ENCODE results near the gene JPH4.

JPH4 gene

DNA sequence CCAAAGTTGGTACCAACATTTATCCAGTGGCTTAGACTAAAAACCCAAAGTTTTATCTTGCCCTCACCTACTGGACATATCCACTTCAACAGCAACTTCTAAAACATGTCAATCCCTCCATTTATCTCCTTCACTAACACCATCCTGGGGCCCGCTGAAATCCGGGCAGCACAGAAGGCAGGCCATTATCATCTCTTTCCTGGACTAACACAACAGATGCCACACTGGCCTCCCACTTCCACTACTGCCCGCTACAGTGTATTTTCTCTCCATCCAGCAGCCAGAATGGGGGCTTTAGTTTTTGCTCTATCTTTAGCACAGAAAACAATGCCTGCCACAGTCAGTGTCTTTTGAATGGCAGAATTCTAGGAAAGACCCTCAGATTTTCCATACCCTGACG lies 42.6 kb downstream of the JPH4 start:
- no peaks in the 10 kb centered on the region for H3K4me1 Mint-ChIP-seq
- no peaks in the 10 kb centered on the region for H3K27me3 Mint-ChIP-seq
- peaks cover 2% of the 10 kb centered on the region for H3K36me3 Mint-ChIP-seq
- DNase-seq (ENCODE audit: low spot score in 2 of 2) (no peak), ATAC-seq (ENCODE audit: low read depth) (no peak)
- no peak overlapping the region for H3K4me3 Mint-ChIP-seq
- H3K27ac Mint-ChIP-seq = no peak overlapping the region
- H3K9me3 Mint-ChIP-seq = no peaks in the 10 kb centered on the region

DNA sequence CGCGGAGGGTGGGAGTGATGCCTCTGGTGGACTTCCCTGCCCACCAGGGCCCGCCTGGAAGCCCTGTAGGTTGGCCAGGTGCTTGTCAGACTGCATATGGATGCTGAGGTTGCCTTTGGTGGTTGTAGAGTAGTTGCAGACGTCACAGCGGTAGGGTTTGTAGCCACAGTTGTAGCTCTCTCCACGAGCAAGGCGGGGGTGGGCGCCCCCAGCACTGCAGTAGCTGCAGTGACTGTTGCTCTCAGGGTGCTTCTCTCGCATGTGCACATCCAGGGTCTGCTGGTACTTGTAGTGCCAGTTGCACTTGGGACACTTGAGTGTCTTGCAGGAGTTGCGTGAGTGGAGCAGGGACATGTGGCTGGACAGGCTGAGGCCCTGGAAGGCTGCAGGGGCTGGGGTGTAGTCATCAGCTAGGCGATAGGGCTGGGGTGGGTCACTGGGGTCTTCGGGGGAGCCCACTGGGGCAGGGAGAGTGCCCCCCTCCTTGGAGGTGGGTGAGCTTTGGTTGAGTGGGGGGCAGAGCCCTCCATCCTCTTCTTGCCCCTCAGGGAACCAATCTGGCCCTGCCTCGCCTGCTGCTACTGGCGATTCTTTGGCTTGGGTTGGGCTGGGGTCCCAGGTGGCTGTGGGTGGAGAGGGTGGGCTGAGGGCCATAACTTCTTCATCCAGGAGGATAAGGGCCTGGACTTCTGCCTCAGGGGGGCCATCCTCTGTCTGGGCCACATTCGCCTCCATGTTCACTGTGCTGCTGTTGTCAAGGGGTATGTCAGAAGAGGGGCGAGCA lies 44.7 kb downstream of the JPH4 start:
- H3K4me3 Mint-ChIP-seq = no peak overlapping the region
- H3K36me3 Mint-ChIP-seq = peaks cover 2% of the 10 kb centered on the region
- no peaks in the 10 kb centered on the region for H3K4me1 Mint-ChIP-seq
- ATAC-seq (ENCODE audit: low read depth) = no peak
- no peak for DNase-seq (ENCODE audit: low spot score in 2 of 2)
- H3K9me3 Mint-ChIP-seq = no peaks in the 10 kb centered on the region
- H3K27ac Mint-ChIP-seq = no peak overlapping the region
- no peaks in the 10 kb centered on the region for H3K27me3 Mint-ChIP-seq

DNA sequence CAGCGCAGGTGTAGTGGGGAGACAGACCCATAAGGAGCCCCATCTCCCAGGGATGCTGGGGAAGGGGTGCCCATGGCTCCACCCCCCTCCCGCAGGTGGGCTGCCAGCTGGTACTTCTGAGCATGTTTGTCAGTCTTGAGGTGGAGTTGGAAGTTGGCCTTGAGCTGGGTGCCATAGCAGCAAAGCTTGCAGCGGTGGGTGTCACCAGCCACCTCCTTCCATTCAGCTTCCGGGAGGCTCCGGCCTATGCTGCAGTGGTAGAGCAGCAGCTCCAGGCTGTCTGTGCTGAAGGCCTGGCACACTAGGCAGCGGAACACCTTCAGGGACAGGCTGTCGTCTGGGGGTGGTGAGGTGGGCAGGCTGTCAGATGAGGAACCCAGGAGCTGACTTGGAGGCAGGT lies 45.9 kb downstream of the JPH4 start:
- Mint-ChIP-seq H3K36me3 (peaks cover 2% of the 10 kb centered on the region), H3K27ac (no peak overlapping the region), H3K9me3 (no peaks in the 10 kb centered on the region), H3K4me3 (no peak overlapping the region), H3K27me3 (no peaks in the 10 kb centered on the region), H3K4me1 (no peaks in the 10 kb centered on the region)
- ATAC-seq (ENCODE audit: low read depth) (no peak), DNase-seq (ENCODE audit: low spot score in 2 of 2) (no peak)

DNA sequence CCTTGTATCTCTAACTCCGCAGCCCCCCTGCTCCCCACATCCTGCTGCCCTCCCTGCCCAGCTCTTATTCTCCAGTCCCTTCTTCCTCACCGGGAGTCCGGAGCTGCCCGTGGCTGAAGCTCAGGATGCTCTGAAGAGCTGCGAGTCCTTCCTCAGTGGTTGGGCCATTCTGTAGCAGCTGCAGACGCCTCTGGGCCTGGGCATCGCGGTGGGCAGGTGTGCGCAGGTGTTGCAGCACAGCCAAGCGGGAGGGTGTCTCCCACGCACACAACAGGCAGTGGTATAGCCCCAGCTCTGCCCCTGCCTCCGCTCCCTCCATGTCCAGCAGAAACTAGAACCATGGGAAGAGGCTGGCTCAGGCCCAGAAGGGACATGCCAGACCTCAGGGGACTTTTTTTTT lies 47.2 kb downstream of the JPH4 start:
- Mint-ChIP-seq H3K9me3 (no peaks in the 10 kb centered on the region), H3K4me1 (peaks cover 2% of the 10 kb centered on the region), H3K36me3 (peaks cover 2% of the 10 kb centered on the region), H3K27ac (no peak overlapping the region), H3K4me3 (no peak overlapping the region), H3K27me3 (no peaks in the 10 kb centered on the region)
- ATAC-seq (ENCODE audit: low read depth) = no peak
- no peak for DNase-seq (ENCODE audit: low spot score in 2 of 2)

DNA sequence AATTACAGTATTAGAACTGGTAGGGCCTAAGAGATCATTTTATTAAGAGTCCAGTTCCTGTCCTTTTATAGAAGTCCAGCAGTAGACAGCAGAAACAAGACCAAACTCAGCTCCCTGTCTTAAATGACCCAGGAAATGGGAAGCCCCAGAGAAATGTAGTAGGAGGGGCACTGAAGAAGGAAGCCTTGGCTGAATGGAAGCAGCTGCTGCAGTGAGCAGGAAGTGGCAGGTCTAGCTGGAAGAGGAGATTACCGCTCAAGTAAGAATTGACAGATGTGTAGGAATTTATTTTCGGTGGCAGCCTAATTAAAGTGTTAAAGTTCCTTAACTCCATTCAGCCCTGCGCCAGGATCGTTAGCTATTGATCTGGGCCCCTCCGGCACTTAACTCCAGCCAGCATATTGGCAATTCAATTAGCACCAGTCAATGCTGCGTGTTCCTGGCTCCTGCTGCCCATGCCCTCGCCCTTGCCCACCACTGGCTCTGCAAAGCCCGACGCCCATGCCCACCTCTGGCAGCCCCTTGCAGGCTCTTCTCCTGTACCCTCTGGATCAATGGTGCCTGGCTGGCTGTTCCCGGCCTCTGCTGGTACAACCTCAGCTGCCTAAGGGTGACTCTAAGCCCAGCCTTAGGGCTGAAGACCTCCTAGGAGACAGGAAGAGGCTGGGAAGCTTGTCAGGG lies 48.1 kb downstream of the JPH4 start:
- Mint-ChIP-seq H3K4me3 (no peak overlapping the region), H3K4me1 (peaks cover 2% of the 10 kb centered on the region), H3K9me3 (no peaks in the 10 kb centered on the region), H3K36me3 (no peaks in the 10 kb centered on the region), H3K27ac (no peak overlapping the region), H3K27me3 (no peaks in the 10 kb centered on the region)
- no peak for ATAC-seq (ENCODE audit: low read depth)
- DNase-seq (ENCODE audit: low spot score in 2 of 2) = no peak

DNA sequence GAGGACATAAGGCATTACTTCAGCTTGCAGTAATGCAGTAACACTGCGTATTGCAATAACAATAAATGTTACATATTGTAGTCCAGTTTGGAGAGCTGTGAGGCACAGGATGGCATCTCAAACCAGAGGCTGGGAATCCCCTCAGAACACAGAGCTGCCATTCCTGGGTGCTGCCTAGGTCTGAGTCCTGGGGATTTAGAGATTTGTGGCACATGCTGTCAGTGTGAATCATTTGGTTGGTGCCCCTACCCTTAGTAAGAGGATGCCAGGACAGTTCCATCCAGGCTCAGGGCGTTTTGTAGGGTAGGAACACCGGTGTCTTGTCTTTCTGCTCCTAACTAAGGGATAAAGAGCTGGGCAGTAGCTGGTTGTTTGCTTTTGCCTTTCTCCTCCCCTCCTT lies 49.6 kb downstream of the JPH4 start:
- Mint-ChIP-seq H3K9me3 (no peaks in the 10 kb centered on the region), H3K4me1 (peaks cover 2% of the 10 kb centered on the region), H3K36me3 (no peaks in the 10 kb centered on the region), H3K4me3 (no peak overlapping the region), H3K27ac (no peak overlapping the region), H3K27me3 (no peaks in the 10 kb centered on the region)
- DNase-seq (ENCODE audit: low spot score in 2 of 2) = no peak
- ATAC-seq (ENCODE audit: low read depth) = no peak

DNA sequence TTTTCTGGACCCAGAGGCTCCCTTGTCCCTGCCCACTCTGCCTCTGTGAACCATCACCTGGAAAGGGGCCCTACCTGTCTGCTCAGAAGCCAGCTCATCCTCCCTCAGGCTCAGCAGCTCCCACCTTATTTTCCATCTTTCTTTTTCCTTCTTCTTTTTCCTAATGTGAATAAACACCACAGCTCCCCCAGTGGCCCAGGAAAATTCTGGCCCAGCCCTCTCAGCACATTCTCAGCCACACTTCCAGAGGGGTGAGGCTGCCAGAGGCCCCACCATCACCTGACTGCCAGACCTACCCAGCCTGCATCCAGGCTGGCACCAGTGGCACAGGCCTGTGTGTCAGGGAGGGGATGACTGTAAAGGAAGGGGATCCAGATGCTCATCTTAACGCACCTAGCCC lies 50.0 kb downstream of the JPH4 start:
- Mint-ChIP-seq H3K27ac (no peak overlapping the region), H3K4me3 (no peak overlapping the region), H3K9me3 (no peaks in the 10 kb centered on the region)

DNA sequence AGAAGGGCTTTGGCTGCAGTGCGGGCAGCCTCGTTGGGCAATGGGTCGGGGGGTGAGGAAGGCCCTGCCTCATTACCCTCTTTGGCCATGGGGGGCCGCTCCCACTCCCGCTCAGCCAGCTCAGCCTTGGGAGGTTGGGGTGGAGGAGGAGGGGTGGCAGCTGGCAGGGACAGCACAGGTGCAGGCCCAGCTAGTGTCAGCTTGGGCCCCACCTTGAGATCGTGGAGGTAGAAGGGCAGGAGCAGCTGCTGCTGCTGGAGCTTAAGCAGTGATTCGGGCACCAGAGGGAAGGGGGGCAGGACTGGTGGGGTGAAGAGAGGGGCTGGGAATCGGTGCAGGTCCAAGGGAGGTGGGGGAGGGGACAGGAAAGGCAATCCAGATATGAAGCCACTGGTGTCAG lies 53.0 kb downstream of the JPH4 start:
- H3K27ac Mint-ChIP-seq = no peak overlapping the region
- no peaks in the 10 kb centered on the region for H3K9me3 Mint-ChIP-seq
- H3K4me3 Mint-ChIP-seq = no peak overlapping the region
- ATAC-seq (ENCODE audit: low read depth) = no peak
- peaks cover 3% of the 10 kb centered on the region for H3K36me3 Mint-ChIP-seq
- no peaks in the 10 kb centered on the region for H3K27me3 Mint-ChIP-seq
- H3K4me1 Mint-ChIP-seq = peaks cover 2% of the 10 kb centered on the region
- no peak for DNase-seq (ENCODE audit: low spot score in 2 of 2)

More for the DNA sequence above, 50.0 kb downstream of the JPH4 start:
- DNase-seq (ENCODE audit: low spot score in 2 of 2) (no peak), ATAC-seq (ENCODE audit: low read depth) (no peak)
- Mint-ChIP-seq H3K36me3 (no peaks in the 10 kb centered on the region), H3K27me3 (no peaks in the 10 kb centered on the region), H3K4me1 (peaks cover 2% of the 10 kb centered on the region)

DNA sequence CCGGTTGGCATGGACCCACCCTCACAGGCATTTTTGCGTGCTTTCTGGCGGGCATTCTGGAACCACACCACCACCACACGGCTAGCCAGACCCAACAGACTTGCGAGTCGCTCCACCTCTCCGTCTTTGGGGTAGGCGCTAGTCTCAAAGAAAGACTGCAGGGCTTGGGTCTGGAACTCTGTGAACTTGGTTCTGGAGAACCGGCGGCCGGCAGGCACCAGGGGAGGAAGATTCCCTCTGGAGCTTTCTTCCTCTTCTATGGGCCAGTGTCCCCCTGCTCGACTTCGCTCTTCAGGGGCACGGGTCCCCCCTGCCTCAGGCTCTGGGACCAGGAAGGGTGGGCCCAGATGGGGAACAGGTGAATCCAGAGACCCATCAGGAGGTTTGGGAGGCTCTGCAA lies 53.6 kb downstream of the JPH4 start:
- H3K27me3 Mint-ChIP-seq = no peaks in the 10 kb centered on the region
- H3K9me3 Mint-ChIP-seq = no peaks in the 10 kb centered on the region
- peaks cover 2% of the 10 kb centered on the region for H3K4me1 Mint-ChIP-seq
- H3K27ac Mint-ChIP-seq = no peak overlapping the region
- H3K4me3 Mint-ChIP-seq = no peak overlapping the region
- ATAC-seq (ENCODE audit: low read depth) (no peak), DNase-seq (ENCODE audit: low spot score in 2 of 2) (no peak)
- peaks cover 3% of the 10 kb centered on the region for H3K36me3 Mint-ChIP-seq

DNA sequence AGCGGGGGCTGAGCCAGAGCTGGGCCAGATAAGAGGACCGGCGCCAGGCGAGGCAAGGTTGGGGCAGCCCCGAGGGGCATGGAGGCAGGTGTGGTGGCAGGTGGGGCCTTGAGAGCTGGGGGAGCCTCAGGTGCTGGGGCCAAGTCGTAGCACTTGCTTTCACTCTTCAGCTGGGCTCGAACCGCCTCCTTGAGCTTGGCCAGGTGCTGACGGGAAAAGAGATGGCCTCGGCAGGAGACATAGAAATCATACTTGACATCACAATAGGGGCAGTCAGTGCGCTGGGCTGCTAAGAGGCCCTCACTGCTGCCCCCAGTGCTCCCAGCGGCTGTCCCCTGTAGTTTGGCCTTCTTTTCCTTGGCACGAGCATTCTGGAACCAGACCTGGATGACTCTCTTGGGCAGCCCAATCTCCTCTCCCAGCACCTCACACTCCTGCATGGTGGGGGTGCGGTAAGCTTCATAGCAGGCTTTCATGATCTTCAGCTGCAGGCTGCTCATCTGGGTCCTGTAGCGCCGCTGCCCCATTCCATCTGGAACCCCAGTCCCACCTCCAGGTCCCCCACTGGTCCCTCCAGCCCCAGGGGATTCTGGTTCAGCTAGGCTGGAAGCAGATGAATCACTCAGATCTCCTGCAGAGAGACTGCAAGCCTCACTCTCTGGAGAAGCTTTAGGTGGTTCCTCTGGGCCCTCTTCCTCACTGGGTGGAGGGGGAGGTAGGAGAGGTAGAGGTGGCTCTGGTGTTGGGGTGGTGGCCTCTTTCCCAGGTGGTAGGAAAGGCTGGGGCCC lies 55.2 kb downstream of the JPH4 start:
- DNase-seq (ENCODE audit: low spot score in 2 of 2) (no peak), ATAC-seq (ENCODE audit: low read depth) (no peak)
- Mint-ChIP-seq H3K4me1 (peaks cover 2% of the 10 kb centered on the region), H3K27ac (no peak overlapping the region), H3K4me3 (no peak overlapping the region), H3K36me3 (peaks cover 3% of the 10 kb centered on the region), H3K9me3 (no peaks in the 10 kb centered on the region), H3K27me3 (no peaks in the 10 kb centered on the region)

DNA sequence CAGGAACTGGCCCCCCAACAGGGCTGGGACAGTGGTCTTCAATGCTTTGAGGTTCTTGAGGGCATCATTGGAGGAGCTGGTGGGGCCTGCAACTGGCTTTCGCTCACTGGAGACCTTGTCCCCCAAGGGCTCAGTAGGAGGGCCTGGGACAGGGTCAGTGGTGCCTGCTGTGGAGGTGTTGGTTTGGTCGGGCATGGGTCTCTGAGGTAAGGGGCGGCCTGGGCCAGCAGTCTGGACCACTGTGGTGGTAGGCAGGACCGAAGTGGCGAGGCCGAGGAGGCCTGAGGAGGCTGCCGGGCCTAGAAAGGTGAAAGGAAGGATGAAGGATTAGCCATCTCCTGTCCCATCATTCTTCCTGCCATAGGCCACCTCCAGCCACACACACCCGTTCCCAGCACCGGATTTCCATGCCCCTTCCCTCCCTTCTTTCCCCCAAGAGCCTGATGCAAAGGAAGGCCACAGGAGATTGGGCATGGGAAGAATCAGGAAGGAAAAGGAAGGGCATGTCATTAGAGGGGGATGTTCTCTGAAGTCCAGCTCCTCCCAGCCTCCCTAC lies 55.9 kb downstream of the JPH4 start:
- Mint-ChIP-seq H3K27me3 (no peaks in the 10 kb centered on the region), H3K4me3 (no peak overlapping the region), H3K27ac (no peak overlapping the region), H3K9me3 (no peaks in the 10 kb centered on the region), H3K36me3 (peaks cover 3% of the 10 kb centered on the region), H3K4me1 (peaks cover 2% of the 10 kb centered on the region)
- DNase-seq (ENCODE audit: low spot score in 2 of 2) (no peak), ATAC-seq (ENCODE audit: low read depth) (no peak)

DNA sequence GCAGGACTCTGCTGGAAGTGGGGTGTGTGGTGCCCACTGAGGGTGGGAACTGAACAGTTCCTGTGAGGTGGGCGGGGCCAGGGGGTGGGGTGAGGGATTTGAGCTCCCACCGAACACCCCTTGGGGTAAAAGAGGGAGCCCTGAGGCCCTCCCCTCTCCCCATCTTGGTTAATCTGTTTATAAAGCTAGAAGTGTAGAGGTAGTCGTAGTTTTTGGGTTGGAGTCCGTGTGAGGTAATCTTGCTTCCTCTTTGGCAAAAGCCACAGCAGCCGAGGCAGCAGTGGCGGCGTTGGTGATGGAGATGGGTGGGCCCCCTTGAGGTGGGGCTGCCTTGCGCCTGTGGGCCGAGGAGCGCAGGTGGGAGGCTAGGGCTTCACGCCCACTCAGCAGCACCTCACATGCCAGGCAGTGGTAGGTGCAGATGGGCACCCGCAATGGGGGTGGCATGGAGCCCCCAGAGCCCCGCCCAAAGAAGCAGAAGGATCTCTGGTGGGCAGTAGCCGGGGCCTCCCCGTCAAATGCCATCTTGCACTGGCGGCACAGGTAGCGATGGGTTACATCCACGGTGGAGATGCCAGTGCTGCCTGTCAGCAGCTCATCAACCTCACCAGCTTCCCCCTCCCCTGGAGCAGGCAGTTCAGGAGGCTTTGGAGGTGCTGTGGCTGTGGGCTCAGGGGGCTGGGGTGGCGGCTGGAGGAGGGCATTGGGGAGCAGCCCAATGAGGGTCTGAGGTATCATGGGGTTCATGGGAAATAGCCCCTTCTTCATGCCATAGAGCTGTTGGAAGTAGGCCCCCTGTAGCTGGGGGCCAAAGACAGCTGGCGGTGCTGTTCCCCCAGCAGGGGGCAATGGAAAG lies 56.6 kb downstream of the JPH4 start:
- peaks cover 2% of the 10 kb centered on the region for H3K4me1 Mint-ChIP-seq
- no peak overlapping the region for H3K4me3 Mint-ChIP-seq
- H3K27me3 Mint-ChIP-seq = no peaks in the 10 kb centered on the region
- DNase-seq (ENCODE audit: low spot score in 2 of 2) (no peak), ATAC-seq (ENCODE audit: low read depth) (no peak)
- no peaks in the 10 kb centered on the region for H3K9me3 Mint-ChIP-seq
- no peak overlapping the region for H3K27ac Mint-ChIP-seq
- peaks cover 3% of the 10 kb centered on the region for H3K36me3 Mint-ChIP-seq

DNA sequence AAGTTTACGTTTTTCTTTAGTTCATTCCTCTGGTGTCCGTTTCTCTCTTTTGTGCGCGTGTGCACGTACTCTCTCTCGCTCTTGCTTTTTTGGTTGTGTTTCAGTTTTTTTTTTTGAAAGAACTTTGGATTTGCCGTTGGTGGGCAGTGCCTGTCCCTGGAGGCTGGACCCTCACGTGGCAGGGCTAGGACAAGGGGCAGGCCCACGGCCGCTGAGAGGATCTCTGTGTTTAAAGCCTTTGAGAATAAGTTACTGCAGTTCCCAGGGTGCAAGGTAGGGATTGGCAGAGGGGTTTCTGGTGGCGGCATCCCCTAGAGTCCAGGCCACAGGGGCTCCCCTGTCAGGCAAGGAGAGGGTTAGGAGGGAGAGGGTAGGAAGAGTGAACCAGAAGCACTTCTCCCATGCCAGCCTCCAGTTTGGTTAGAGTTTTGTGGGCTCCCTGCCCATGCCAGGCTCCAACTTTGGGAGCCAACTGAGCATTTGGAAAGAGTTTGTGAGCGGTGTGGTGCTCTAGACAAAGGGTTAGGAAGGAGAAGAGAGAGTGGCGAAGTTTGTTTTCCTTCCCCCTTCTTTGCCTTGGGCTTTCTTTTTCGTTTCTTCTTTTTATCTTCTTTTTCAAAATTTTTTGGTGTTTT lies 57.6 kb downstream of the JPH4 start:
- H3K27me3 Mint-ChIP-seq = no peaks in the 10 kb centered on the region
- DNase-seq (ENCODE audit: low spot score in 2 of 2) (no peak), ATAC-seq (ENCODE audit: low read depth) (no peak)
- H3K36me3 Mint-ChIP-seq = peaks cover 3% of the 10 kb centered on the region
- H3K9me3 Mint-ChIP-seq = no peaks in the 10 kb centered on the region
- no peak overlapping the region for H3K4me3 Mint-ChIP-seq
- H3K4me1 Mint-ChIP-seq = no peaks in the 10 kb centered on the region
- no peak overlapping the region for H3K27ac Mint-ChIP-seq

All from memory B cell (primary cell).